Measurements from ENCODE around the gene SYNGR3.

SYNGR3 gene

GRCh38 chr16:2019518-2019920 is 29.7 kb downstream of the SYNGR3 start, which contains the start of gene NPW:
Gene NPW, plus strand, starts transcription at chr16:2019785.
- Histone ChIP-seq H3K27ac (no peak within 1 kb of the TSS), H3K4me3 (ENCODE audit: low read depth in 1 of 2, low read length in 1 of 2) (no peak within 1 kb of the TSS), H3K9me3 (no peaks in the 10 kb centered on the region), H3K4me1 (ENCODE audit: control insufficient read depth in 1 of 2, insufficient read depth in 1 of 2, low read depth in 1 of 2, low read length in 1 of 2) (peaks cover 10 to 12% of the 10 kb centered on the region in 2 experiments), H3K36me3 (no peaks in the 10 kb centered on the region), H3K27me3 (peaks cover 79% of the 10 kb centered on the region)
- TF ChIP-seq CTCF (IDR thresholded peaks at IDR 0.05): no peak

GRCh38 chr16:2019921-2020831 is 30.4 kb downstream of the SYNGR3 start:
- no peak overlapping the region for H3K27ac ChIP-seq
- H3K4me3 ChIP-seq (ENCODE audit: low read depth in 1 of 2, low read length in 1 of 2): no peak overlapping the region
- peaks cover 10 to 12% of the 10 kb centered on the region in 2 experiments for H3K4me1 ChIP-seq (ENCODE audit: control insufficient read depth in 1 of 2, insufficient read depth in 1 of 2, low read depth in 1 of 2, low read length in 1 of 2)

GRCh38 chr16:2022723-2023091 is 32.9 kb downstream of the SYNGR3 start:
- Histone ChIP-seq H3K4me3 (ENCODE audit: low read depth in 1 of 2, low read length in 1 of 2) (peak overlapping the region; percentile 57 to 66), H3K36me3 (no peaks in the 10 kb centered on the region), H3K27ac (no peak overlapping the region), H3K9me3 (no peaks in the 10 kb centered on the region), H3K4me1 (ENCODE audit: control insufficient read depth in 1 of 2, insufficient read depth in 1 of 2, low read depth in 1 of 2, low read length in 1 of 2) (peaks cover 10 to 22% of the 10 kb centered on the region in 2 experiments), H3K27me3 (peaks cover 99% of the 10 kb centered on the region)
- TF ChIP-seq CTCF (IDR thresholded peaks at IDR 0.05): no peak

More at GRCh38 chr16:2019921-2020831, 30.4 kb downstream of the SYNGR3 start:
- Histone ChIP-seq H3K36me3 (no peaks in the 10 kb centered on the region), H3K9me3 (no peaks in the 10 kb centered on the region), H3K27me3 (peaks cover 85% of the 10 kb centered on the region)
- no peak for TF ChIP-seq CTCF (IDR thresholded peaks at IDR 0.05)

GRCh38 chr16:2023092-2024031 is 33.6 kb downstream of the SYNGR3 start:
- Histone ChIP-seq H3K4me3 (ENCODE audit: low read depth in 1 of 2, low read length in 1 of 2) (peak overlapping the region; percentile 57 to 66), H3K36me3 (no peaks in the 10 kb centered on the region), H3K4me1 (ENCODE audit: control insufficient read depth in 1 of 2, insufficient read depth in 1 of 2, low read depth in 1 of 2, low read length in 1 of 2) (peaks cover 10 to 22% of the 10 kb centered on the region in 2 experiments), H3K27me3 (peaks cover 99% of the 10 kb centered on the region), H3K27ac (no peak overlapping the region), H3K9me3 (no peaks in the 10 kb centered on the region)
- peak; percentile 99 for TF ChIP-seq CTCF (IDR thresholded peaks at IDR 0.05)

GRCh38 chr16:2024032-2024420 is 34.3 kb downstream of the SYNGR3 start:
- Histone ChIP-seq H3K4me3 (ENCODE audit: low read depth in 1 of 2, low read length in 1 of 2) (no peak overlapping the region), H3K36me3 (no peaks in the 10 kb centered on the region), H3K27me3 (peaks cover 99% of the 10 kb centered on the region), H3K27ac (no peak overlapping the region), H3K9me3 (no peaks in the 10 kb centered on the region), H3K4me1 (ENCODE audit: control insufficient read depth in 1 of 2, insufficient read depth in 1 of 2, low read depth in 1 of 2, low read length in 1 of 2) (peaks cover 10 to 22% of the 10 kb centered on the region in 2 experiments)
- TF ChIP-seq CTCF (IDR thresholded peaks at IDR 0.05): no peak
